ENCODE results near the gene GSN. TPM values are rescaled to one million over a fixed set of nuclear protein-coding genes. Genes with fewer than 3 reads are reported as not detected.
A peak's percentile ranks its signal among the peaks of the same experiment; 100 is the strongest.

GSN gene
- total RNA-seq, 2 experiments from 2014 or later: 2.9 to 3.4 TPM

DNA sequence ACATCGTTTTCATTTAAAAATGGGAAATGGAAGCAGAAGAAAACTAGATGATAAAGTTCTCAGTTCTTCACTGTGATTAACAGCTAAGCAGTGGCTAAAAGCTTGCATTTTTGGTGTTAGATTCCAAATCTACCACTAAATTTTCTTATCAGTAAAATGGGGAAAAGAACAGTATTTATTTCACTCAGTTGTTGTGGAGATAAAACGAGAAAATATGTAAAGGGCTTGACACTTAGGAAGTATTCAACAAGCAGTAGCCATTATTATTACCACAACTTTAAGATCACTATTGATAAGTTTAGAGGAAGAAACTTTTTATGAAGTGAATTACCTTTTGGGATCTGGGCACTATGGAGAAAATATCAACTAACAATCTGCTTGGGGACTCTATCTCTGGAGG lies 97.6 kb downstream of the GSN start:
- POLR2A ChIA-PET: no interaction called here
- Mint-ChIP-seq H3K36me3 (ENCODE audit: low read depth) (peaks cover 13% of the 10 kb centered on the region), H3K4me1 (peaks cover 42% of the 10 kb centered on the region), H3K9me3 (peaks cover 3% of the 10 kb centered on the region), H3K4me3 (no peak overlapping the region), H3K27ac (no peak overlapping the region), H3K27me3 (no peaks in the 10 kb centered on the region)
- CTCF ChIA-PET: interaction anchor here (0.9 kb wide), 1 partner anchor 46 kb away, joined by 7 read pairs; no protein-coding TSS in a partner anchor
- DNase-seq: no peak

DNA sequence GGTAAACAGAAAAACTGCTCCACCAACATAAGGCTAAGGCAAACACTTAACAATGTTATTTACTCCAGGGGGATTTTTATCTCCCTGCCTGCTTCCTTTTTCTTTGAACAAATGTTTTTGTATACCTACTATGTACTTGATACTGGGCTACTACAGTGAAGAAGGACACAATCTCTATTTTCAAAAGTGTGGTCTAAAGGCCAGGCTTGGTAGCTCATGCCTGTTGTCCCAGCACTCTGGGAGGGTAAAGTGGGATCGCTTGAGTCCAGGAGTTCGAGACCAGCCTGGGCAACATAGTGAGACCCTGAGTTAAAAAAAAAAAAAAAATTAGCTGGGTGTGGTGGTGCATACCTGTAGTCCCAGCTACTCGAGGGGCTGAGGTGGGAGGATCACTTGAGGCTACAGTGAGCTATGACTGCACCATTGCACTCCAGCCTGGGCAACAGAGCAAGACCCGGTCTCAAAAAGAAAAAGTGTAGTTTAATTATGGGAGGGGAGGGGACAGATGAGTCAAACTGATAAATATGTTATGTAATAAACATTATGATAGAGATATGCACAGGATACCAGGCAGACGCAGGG lies 98.7 kb downstream of the GSN start:
- peaks cover 4% of the 10 kb centered on the region for H3K9me3 Mint-ChIP-seq

DNA sequence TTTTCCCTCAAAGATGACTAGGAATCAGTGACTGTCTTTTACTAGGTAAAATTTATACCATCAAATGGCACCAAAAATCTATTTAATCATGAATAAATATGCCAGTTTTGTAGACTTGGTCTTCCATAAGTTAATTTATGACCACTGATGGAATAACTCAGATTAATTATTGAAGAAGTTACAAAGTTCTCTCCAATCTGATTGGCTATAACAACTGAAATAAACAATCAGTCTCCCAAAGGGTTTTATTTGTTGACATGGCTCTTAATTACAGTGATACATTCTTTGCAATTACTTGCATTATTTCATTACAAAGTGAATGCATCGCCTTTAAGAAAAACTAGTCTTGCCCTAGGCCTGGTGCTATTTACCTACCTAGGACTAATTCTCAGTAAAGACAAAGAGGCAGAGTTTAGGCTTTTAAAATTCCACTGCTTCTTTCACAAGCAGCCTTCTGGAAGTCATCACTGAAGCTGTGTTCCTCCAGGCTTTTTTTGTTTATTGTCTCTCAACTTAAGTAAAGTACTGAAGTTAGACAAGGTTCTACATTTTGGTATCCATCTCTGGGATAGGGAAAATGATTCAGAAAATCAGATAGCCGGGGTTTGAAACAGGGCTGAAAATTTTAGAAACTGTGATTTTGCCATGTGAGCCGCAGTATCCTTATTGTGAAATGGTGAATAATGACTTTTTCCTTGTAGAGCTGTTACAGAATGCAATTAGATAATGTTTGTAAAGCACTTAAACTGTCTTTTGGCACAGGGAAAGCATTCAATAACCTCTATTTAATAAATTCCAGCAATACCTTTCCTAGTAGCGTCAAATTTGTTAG lies 99.6 kb downstream of the GSN start:
- CTCF ChIA-PET: interaction anchor here (1.8 kb wide), 1 partner anchor 48 kb away, joined by 6 read pairs; no protein-coding TSS in a partner anchor
- no peak for DNase-seq
- Mint-ChIP-seq H3K36me3 (ENCODE audit: low read depth) (peaks cover 9% of the 10 kb centered on the region), H3K9me3 (peaks cover 4% of the 10 kb centered on the region), H3K4me1 (peaks cover 43% of the 10 kb centered on the region), H3K27me3 (no peaks in the 10 kb centered on the region), H3K4me3 (peak overlapping the region; percentile 79), H3K27ac (no peak overlapping the region)
- POLR2A ChIA-PET: no interaction called here

More for the DNA sequence above, 98.7 kb downstream of the GSN start:
- peaks cover 44% of the 10 kb centered on the region for H3K4me1 Mint-ChIP-seq
- H3K27me3 Mint-ChIP-seq: no peaks in the 10 kb centered on the region
- H3K4me3 Mint-ChIP-seq: no peak overlapping the region
- no peak for DNase-seq
- H3K27ac Mint-ChIP-seq: no peak overlapping the region
- peaks cover 10% of the 10 kb centered on the region for H3K36me3 Mint-ChIP-seq (ENCODE audit: low read depth)
- CTCF ChIA-PET: interaction anchor here (1.8 kb wide), 1 partner anchor 47 kb away, joined by 6 read pairs; no protein-coding TSS in a partner anchor
- POLR2A ChIA-PET: no interaction called here

DNA sequence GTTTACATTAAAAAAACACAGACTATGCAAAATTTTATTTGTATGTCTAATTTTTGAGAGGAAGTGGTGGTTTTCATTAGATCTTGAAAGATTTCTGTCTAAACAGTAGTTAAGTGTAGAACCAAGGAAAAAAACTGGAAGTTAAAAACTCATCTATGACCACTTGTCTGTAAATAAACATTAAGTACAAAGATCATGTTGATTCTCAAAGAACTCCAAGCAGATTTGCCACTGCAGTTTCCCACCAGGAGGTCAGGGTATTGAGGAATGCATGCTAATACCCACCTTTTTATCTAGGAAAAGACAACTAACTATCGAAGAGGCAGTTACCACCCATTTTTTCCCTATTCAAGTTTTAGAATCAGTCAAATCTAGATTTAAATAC lies 100.2 kb downstream of the GSN start:
- Mint-ChIP-seq H3K36me3 (ENCODE audit: low read depth) (peaks cover 9% of the 10 kb centered on the region), H3K27me3 (no peaks in the 10 kb centered on the region), H3K27ac (no peak overlapping the region), H3K4me3 (peak overlapping the region; percentile 79), H3K4me1 (peaks cover 42% of the 10 kb centered on the region), H3K9me3 (peaks cover 4% of the 10 kb centered on the region)
- CTCF ChIA-PET: interaction anchor here (0.6 kb wide), 1 partner anchor 219 kb away, joined by 4 read pairs; no protein-coding TSS in a partner anchor
- POLR2A ChIA-PET: no interaction called here
- no peak for DNase-seq

DNA sequence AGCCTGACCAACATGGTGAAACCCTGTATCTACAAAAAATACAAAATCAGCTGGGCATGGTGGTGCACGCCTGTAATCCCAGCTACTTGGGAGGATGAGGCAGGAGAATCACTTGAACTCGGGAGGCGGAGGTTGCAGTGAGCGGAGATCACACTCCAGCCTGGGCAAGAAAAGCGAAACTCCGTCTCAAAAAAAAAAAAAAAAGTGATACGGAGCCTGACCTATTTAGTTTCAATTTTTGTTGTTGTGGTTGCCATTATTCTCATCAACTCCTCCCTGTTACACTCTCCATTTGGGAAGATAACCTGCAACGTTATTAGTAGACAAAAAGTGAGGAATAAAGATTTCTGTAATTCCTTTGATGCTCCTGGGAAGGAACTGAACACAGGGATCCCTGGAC lies 100.8 kb downstream of the GSN start:
- ChIA-PET POLR2A (no interaction called here), CTCF (interaction anchor here (0.6 to 1.1 kb wide), 2 partner anchors 49 to 219 kb away, joined by 4 read pairs; no protein-coding TSS in a partner anchor)
- DNase-seq: no peak
- Mint-ChIP-seq H3K27ac (peak overlapping the region; percentile 84), H3K4me3 (peak overlapping the region; percentile 79), H3K4me1 (peaks cover 45% of the 10 kb centered on the region), H3K36me3 (ENCODE audit: low read depth) (peaks cover 9% of the 10 kb centered on the region), H3K27me3 (no peaks in the 10 kb centered on the region), H3K9me3 (peaks cover 4% of the 10 kb centered on the region)

DNA sequence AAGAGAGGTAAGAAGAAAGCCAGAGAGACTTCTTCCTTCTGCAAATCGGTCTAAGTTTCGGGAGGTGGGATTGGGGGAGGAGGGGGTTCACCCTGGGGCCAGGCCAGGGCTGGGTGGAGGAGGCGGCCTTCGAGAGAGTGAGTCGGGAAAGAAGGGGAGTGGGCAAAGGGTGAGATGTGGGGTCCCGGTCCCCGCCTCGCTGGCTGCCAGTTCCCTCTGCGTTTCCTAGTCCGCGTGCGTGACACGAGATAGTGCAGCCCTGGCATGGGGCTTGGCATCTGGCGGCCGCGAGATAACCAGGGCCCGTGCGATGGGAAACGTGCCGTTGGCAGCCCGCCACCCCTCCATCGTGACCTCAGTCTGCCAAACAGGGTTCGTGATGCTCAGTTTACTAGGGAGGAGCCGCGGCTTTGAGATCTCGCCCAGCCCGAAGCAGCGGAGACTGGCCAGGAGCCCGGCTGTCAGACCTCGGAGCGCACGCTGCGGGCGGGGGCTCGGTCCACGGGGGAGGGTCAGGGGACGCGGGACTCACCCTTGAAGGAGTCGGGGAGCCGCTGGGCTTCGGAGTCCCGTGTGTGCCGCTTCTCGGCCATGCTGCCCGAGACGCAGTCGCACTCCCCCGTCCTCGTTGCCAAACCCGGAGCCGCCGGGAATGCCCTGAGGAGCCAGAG lies 101.8 kb downstream of the GSN start, which contains the start of gene STOM:
Gene STOM (minus strand): TSS at position 656 of the 671 bp plus-strand sequence. CDS start 63 bp downstream, at position 593.
- Mint-ChIP-seq H3K4me3 (peak within 1 kb of the TSS; percentile 79), H3K36me3 (ENCODE audit: low read depth) (peaks cover 9% of the 10 kb centered on the region), H3K4me1 (peaks cover 43% of the 10 kb centered on the region), H3K9me3 (peaks cover 4% of the 10 kb centered on the region), H3K27me3 (no peaks in the 10 kb centered on the region), H3K27ac (peak within 1 kb of the TSS; percentile 94)
- CTCF ChIA-PET: interaction anchor here (1.1 kb wide), 1 partner anchor 50 kb away, joined by 4 read pairs; no protein-coding TSS in a partner anchor
- peak; percentile 67 for DNase-seq
- POLR2A ChIA-PET: no interaction called here

DNA sequence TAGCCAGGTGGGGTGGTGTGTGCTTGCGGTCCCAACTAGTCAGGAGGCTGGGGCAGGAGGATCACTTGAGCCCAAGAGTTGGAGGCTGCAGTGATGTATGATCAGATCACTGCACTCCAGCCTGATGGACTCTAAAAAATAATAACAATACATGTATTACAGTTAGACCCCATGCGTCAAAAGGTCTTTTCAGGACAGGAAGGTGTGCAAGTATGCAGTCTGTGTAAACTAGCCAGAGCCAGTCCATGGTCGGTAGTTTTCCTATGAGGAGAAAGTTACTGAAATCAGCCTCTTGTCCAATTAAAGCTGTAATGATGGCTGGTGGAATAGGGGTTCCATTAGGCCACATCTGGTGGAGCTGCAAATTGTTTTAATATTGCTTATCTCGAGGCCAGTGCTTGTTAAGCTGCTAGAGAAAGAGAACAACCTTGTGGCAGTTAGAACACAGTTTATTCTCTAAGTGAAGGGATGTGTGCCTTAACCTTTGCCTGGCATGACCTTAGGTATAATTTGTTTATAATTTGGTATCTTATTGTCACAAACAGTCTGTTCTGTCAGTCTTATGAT lies 103.6 kb downstream of the GSN start:
- Mint-ChIP-seq H3K27me3 (no peaks in the 10 kb centered on the region), H3K27ac (peak overlapping the region; percentile 81), H3K4me3 (peak overlapping the region; percentile 35), H3K9me3 (peaks cover 4% of the 10 kb centered on the region), H3K36me3 (ENCODE audit: low read depth) (peaks cover 4% of the 10 kb centered on the region), H3K4me1 (peaks cover 33% of the 10 kb centered on the region)
- DNase-seq: no peak
- CTCF ChIA-PET: interaction anchor here (1.1 to 2.4 kb wide), 2 partner anchors 51 to 52 kb away, joined by 5 to 15 read pairs; no protein-coding TSS in a partner anchor
- POLR2A ChIA-PET: no interaction called here

DNA sequence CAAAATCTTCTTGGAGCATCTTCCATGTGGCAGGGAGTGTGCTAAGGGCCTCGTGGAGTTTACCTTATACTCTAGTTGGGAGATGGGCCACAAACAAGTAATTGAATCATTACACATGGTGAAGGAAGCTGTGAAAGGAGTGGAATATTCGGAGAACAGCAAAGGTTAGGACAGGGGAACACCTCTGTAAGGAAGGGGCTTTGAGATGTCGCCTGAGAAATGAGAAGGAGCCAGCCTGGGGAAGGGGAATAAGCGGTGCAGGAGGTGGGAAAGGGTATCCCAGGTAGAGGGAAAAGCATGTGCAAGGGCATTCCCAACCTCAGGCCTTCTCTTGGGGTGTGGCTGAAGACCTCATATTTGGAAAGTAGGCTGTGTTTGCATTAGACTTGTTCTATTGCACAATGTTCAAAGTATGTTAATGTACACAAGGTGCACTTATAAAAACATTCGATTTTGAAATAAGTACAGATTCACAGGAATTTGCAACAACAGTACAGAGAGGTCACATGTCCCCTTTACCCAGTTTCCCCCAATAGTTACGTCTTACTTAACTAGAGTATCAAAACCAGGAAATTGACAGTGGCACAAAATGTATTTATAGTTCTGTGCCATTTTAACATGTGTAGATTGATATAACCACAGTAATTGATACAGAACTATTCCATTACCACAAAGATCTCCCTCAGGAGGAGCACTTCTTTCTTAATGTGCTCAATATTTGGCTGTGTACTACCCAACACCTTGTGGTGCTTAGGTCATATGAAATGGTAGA lies 104.5 kb downstream of the GSN start:
- DNase-seq: no peak
- Mint-ChIP-seq H3K4me3 (no peak overlapping the region), H3K9me3 (peaks cover 4% of the 10 kb centered on the region), H3K36me3 (ENCODE audit: low read depth) (peaks cover 2% of the 10 kb centered on the region), H3K27ac (no peak overlapping the region), H3K27me3 (peaks cover 2% of the 10 kb centered on the region), H3K4me1 (peaks cover 29% of the 10 kb centered on the region)
- CTCF ChIA-PET: interaction anchor here (0.9 to 2.4 kb wide), 2 partner anchors 27 to 52 kb away, joined by 3 to 15 read pairs; no protein-coding TSS in a partner anchor
- POLR2A ChIA-PET: no interaction called here

DNA sequence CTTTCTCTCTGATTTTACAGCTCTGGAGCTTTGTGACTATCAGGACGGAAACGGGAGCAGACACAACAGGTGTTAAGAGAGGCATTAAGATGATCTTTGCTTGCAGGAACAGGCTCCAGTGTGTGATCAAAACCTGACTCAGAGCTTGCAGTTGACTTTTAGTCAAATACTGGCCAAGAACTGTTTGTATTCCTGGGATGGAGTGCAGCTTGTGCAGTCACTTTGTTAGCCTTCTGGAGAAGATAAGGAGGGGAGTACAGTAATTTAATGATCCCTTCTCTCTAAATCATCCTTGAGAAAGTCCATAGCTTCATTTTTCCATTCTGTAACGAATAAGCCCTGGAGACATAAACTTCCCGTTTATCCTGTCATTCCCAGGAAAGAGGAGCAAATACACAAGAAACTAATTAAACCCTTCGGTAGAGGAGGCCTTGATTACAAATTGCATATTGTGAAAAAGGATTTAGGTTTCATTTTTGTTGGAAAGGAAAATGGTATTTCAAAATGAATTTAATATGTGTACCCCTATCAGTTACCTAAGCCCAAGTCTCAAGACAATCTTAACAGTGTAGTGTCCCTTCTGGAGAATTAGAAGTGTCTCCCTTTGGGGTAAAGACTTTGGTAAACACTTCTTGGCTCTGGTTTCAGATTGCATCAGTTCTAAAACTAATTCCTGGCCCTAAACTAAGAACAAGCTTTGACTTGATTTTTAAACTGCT lies 105.2 kb downstream of the GSN start:
- Mint-ChIP-seq H3K4me3 (no peak overlapping the region), H3K27me3 (peaks cover 6% of the 10 kb centered on the region), H3K36me3 (ENCODE audit: low read depth) (peaks cover 2% of the 10 kb centered on the region), H3K9me3 (peaks cover 4% of the 10 kb centered on the region), H3K27ac (no peak overlapping the region), H3K4me1 (peaks cover 22% of the 10 kb centered on the region)
- no peak for DNase-seq
- POLR2A ChIA-PET: no interaction called here
- CTCF ChIA-PET: interaction anchor here (0.9 to 2.4 kb wide), 2 partner anchors 26 to 53 kb away, joined by 3 to 15 read pairs; no protein-coding TSS in a partner anchor

DNA sequence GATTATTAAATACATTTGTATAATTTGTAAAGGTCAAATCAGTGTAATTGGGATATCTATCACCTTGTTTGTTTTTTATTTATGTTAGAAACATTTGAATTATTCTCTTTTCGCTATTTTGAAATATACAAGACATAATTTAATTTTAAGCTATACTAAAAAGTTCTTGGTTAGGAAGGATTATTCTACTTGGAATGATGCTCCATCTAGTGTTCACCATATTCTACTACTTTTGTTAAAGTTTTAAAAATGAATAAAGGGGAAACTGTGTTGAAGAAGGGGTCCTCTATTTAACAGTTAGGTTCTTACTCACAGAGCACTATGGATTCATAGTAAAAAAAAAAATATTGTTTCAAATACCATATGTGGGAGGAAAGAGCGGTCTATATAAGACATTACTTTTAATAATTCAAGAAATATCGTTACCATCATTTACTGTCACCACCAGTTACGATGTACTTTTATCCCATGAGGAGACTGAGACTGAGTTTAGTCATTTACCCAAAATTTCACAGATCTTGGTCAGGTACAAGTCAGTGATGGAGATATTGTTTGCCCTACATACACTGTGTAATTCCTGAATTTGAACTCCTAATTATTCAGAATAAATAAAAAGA lies 108.4 kb downstream of the GSN start:
- H3K9me3 Mint-ChIP-seq: no peaks in the 10 kb centered on the region
- H3K27me3 Mint-ChIP-seq: peaks cover 8% of the 10 kb centered on the region
- ChIA-PET POLR2A (no interaction called here), CTCF (interaction anchor here (0.7 to 2.1 kb wide), 4 partner anchors 11 to 59 kb away, joined by 3 to 26 read pairs (median 4); no protein-coding TSS in a partner anchor)
- no peak overlapping the region for H3K27ac Mint-ChIP-seq
- no peaks in the 10 kb centered on the region for H3K36me3 Mint-ChIP-seq (ENCODE audit: low read depth)
- no peak overlapping the region for H3K4me3 Mint-ChIP-seq
- peaks cover 4% of the 10 kb centered on the region for H3K4me1 Mint-ChIP-seq
- DNase-seq: no peak

DNA sequence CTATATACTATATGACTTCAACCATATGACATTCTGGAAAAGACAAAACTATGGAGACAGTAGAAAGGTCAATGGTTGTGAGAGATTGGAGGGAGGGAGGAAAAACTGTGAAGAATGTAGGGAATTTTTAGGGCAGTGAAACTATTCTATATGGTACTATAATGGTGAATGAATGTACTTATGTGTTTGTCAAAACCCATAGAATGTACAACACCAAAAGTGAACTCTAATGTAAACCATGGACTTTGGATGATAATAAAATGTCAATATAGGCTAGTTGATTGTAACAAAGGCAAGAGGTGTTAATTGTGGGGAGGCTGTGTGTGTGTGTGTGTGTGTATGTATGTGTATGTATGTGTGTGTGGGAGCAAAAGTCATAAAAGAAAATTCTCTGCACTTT lies 112.9 kb downstream of the GSN start:
- Mint-ChIP-seq H3K27ac (no peak overlapping the region), H3K9me3 (no peaks in the 10 kb centered on the region), H3K27me3 (peaks cover 12% of the 10 kb centered on the region), H3K4me3 (no peak overlapping the region), H3K4me1 (no peaks in the 10 kb centered on the region), H3K36me3 (ENCODE audit: low read depth) (no peaks in the 10 kb centered on the region)
- POLR2A ChIA-PET: no interaction called here
- CTCF ChIA-PET: interaction anchor here (0.8 to 1.8 kb wide), 3 partner anchors 41 to 61 kb away, joined by 3 to 10 read pairs (median 3); no protein-coding TSS in a partner anchor
- no peak for DNase-seq
